K562 (cell line): ENCODE data around the gene NCAPD2. TPM values are rescaled to one million over a fixed set of nuclear protein-coding genes. Genes with fewer than 3 reads are reported as not detected.

ENCODE experiments used
- ATAC-seq: fragments of 200-7000 bp; cut with Tn5 transposase; 3 replicates; pipeline ENCODE4 v1.9.1; 2020; ENCODE audit warnings: moderate library complexity
- BruUV-seq: library from RNA; stranded (reverse); fragments of 400-500 nt; replicated peaks from 2 replicates; lab custom pipeline; 2021; lab: Mats Ljungman, UMichigan
- CTCF ChIA-PET: fragments of 300-600 bp; formaldehyde crosslinking; extraction: SDS; loops from one replicate; lab custom pipeline; 2021; ENCODE audit warnings: low intra/inter-chr PET ratio; lab: Yijun Ruan, JAX
- POLR2A ChIA-PET: fragments of 300-600, 350-650 bp; sonication (Branson Sonifier 250); formaldehyde crosslinking; extraction: SDS; loops from one replicate; lab custom pipeline; 2021; ENCODE audit warnings: antibody characterized with exemption, inconsistent platforms; lab: Yijun Ruan, JAX
- DNase-seq, 4 experiments: peaks; one replicate each; pipeline versions ENCODE4 v3.0.0 to v3.0.0-alpha.2; 2011 to 2018; ENCODE audit warnings: low spot score in 3 of 4, mixed read lengths in 3 of 4; ENCODE audit errors: extremely low read depth in 1 of 4
- FAIRE-seq: peaks from 2 replicates; lab custom pipeline; 2011; peaks lifted over from hg19 to GRCh38; lab: Jason Lieb, UNC
- H2AFZ ChIP-seq: 2 replicates; pipeline ENCODE4 v1.6.0; 2011; ENCODE audit warnings: low read depth, low read length, control low read depth, inconsistent platforms
- H3K27ac ChIP-seq: fragments of 200-600 bp; 3 replicates; pipeline ENCODE4 v1.8.0; 2011; ENCODE audit warnings: low read depth, mild to moderate bottlenecking, control low read depth, inconsistent platforms, low read length, moderate library complexity, mixed read lengths; ENCODE audit errors: extremely low read depth
- H3K27me3 ChIP-seq, 2 experiments: fragments of 300-600 bp in 1 of 2; 2 replicates in 1 of 2; 3 replicates in 1 of 2; pipeline versions ENCODE4 v1.6.0 to v1.8.0; 2011; ENCODE audit warnings: inconsistent platforms in 2 of 2, low read length in 2 of 2, mild to moderate bottlenecking in 1 of 2, mixed read lengths in 1 of 2, moderate library complexity in 1 of 2; ENCODE audit not compliant: control insufficient read depth in 2 of 2, insufficient read depth in 2 of 2
- H3K36me3 ChIP-seq: fragments of 300-600 bp; 3 replicates; pipeline ENCODE4 v1.8.0; 2011; ENCODE audit warnings: mild to moderate bottlenecking, low read length, inconsistent platforms; ENCODE audit not compliant: control insufficient read depth, insufficient read depth
- H3K4me1 ChIP-seq, 2 experiments: fragments of 200-600 bp in 1 of 2; replicated peaks in 1 of 2; 2 replicates in 1 of 2; 3 replicates in 1 of 2; pipeline versions ENCODE4 v1.5.1 to v1.8.0; 2011; ENCODE audit warnings: inconsistent platforms in 2 of 2, low read length in 2 of 2, mild to moderate bottlenecking in 1 of 2, mixed read lengths in 1 of 2, moderate library complexity in 1 of 2; ENCODE audit not compliant: control insufficient read depth in 2 of 2, insufficient read depth in 2 of 2
- H3K4me2 ChIP-seq: 2 replicates; pipeline ENCODE4 v1.6.1; 2011; ENCODE audit warnings: low read length, control low read depth, inconsistent platforms, mixed read lengths; ENCODE audit not compliant: insufficient read depth
- H3K4me3 ChIP-seq: fragments of 200-600 bp; sonication (generic), shearing (Covaris generic); 2 replicates; pipeline ENCODE4 v1.5.1; 2016; ENCODE audit warnings: control low read depth, inconsistent platforms
- H3K79me2 ChIP-seq: fragments of 200-600 bp; 3 replicates; pipeline ENCODE4 v1.8.0; 2011; ENCODE audit warnings: low read length, inconsistent platforms; ENCODE audit not compliant: control insufficient read depth, insufficient read depth
- H3K9ac ChIP-seq, 2 experiments: 2 replicates each; pipeline versions ENCODE4 v1.6.0 to v1.6.1; 2011; ENCODE audit warnings: low read depth in 2 of 2, low read length in 2 of 2, control low read depth in 1 of 2, inconsistent platforms in 1 of 2, mild to moderate bottlenecking in 1 of 2, mixed read lengths in 1 of 2; ENCODE audit not compliant: insufficient read depth in 1 of 2
- H3K9me1 ChIP-seq: one replicate; pipeline ENCODE4 v1.6.0; 2011; ENCODE audit warnings: inconsistent platforms, mild to moderate bottlenecking, low read length, moderate library complexity; ENCODE audit not compliant: control insufficient read depth, insufficient read depth
- H3K9me3 ChIP-seq: replicated peaks from 2 replicates; pipeline ENCODE4 v1.5.1; 2011; ENCODE audit warnings: low read depth, low read length, inconsistent platforms; ENCODE audit not compliant: control insufficient read depth, insufficient read depth
- H4K20me1 ChIP-seq: replicated peaks from 2 replicates; pipeline ENCODE4 v1.6.1; 2011; ENCODE audit warnings: low read length, inconsistent platforms, mixed read lengths; ENCODE audit not compliant: control insufficient read depth, insufficient read depth
- CTCF ChIP-seq, 3 experiments: IDR thresholded peaks in 2 of 3; conservative IDR thresholded peaks in 1 of 3; 2 replicates each; pipeline ENCODE4 v1.5.1; 2011 to 2012; ENCODE audit warnings: low read length in 3 of 3, mild to moderate bottlenecking in 3 of 3, control low read depth in 2 of 3, improper control_type of control experiment in 1 of 3, inconsistent platforms in 1 of 3, low read depth in 1 of 3, mixed read lengths in 1 of 3, moderate library complexity in 1 of 3; ENCODE audit not compliant: insufficient read depth in 2 of 3
- ESRRB ChIP-seq: fragments of 250-450 bp; sonication (Bioruptor Pico); IDR thresholded peaks from 2 replicates; pipeline ENCODE4 v1.5.0; 2020; ENCODE audit warnings: mild to moderate bottlenecking, moderate library complexity, borderline replicate concordance
- HBP1 ChIP-seq: fragments of 450-650 bp; formaldehyde crosslinking; IDR thresholded peaks from 2 replicates; pipeline ENCODE4 v1.4.0; 2022; ENCODE audit warnings: missing genetic modification characterization
- HDAC1 ChIP-seq, 2 experiments: fragments of 450-650 bp; IDR thresholded peaks; 2 replicates each; pipeline ENCODE4 v1.6.1; 2016 to 2017; ENCODE audit warnings: inconsistent platforms in 1 of 2, mild to moderate bottlenecking in 1 of 2, moderate library complexity in 1 of 2
- HLTF ChIP-seq: fragments of 450-650 bp; IDR thresholded peaks from 2 replicates; pipeline ENCODE4 v1.6.1; 2016
- HMG20B ChIP-seq: fragments of 250-450 bp; sonication (Bioruptor Pico); IDR thresholded peaks from 2 replicates; pipeline ENCODE4 v1.5.0; 2021; ENCODE audit warnings: mild to moderate bottlenecking
- LEF1 ChIP-seq: fragments of 450-650 bp; IDR thresholded peaks from 2 replicates; pipeline ENCODE4 v1.6.1; 2016; ENCODE audit warnings: mild to moderate bottlenecking
- NBN ChIP-seq: fragments of 450-650 bp; IDR thresholded peaks from 2 replicates; pipeline ENCODE4 v1.6.1; 2016; ENCODE audit warnings: low read depth, mild to moderate bottlenecking
- POLR2G ChIP-seq: fragments of 200-400 bp; formaldehyde crosslinking; IDR thresholded peaks from 2 replicates; pipeline ENCODE4 v1.6.1; 2017; ENCODE audit warnings: low read depth, mild to moderate bottlenecking, antibody characterized with exemption, low read length, moderate library complexity
- RB1 ChIP-seq: fragments of 450-650 bp; IDR thresholded peaks from 2 replicates; pipeline ENCODE4 v1.6.1; 2017; ENCODE audit warnings: low read depth, mild to moderate bottlenecking
- SIRT6 ChIP-seq: IDR thresholded peaks from one replicate; pipeline ENCODE4 v1.6.1; 2012; ENCODE audit warnings: low read depth, mild to moderate bottlenecking, control low read depth, inconsistent platforms, low read length, moderate library complexity
- ZHX1 ChIP-seq: fragments of 150-350 bp; conservative IDR thresholded peaks from 2 replicates; pipeline ENCODE4 v1.6.1; 2014; ENCODE audit warnings: low read length
- ZNF217 ChIP-seq: sonication (generic); formaldehyde crosslinking; IDR thresholded peaks from 2 replicates; pipeline ENCODE4 v1.8.0; 2022; ENCODE audit warnings: mild to moderate bottlenecking, missing genetic modification reagents
- ZNF444 ChIP-seq: fragments of 250-450 bp; sonication (Bioruptor Pico); IDR thresholded peaks from 2 replicates; pipeline ENCODE4 v1.4.0; 2020; ENCODE audit warnings: mild to moderate bottlenecking, moderate library complexity
- ZNF561 ChIP-seq: fragments of 450-650 bp; formaldehyde crosslinking; conservative IDR thresholded peaks from 2 replicates; pipeline ENCODE4 v1.4.0; 2020; ENCODE audit warnings: mild to moderate bottlenecking, moderate library complexity
- ZNF699 ChIP-seq: fragments of 250-450 bp; sonication (Bioruptor Pico); IDR thresholded peaks from 2 replicates; pipeline ENCODE4 v1.8.0; 2021; ENCODE audit warnings: mild to moderate bottlenecking, moderate library complexity; ENCODE audit not compliant: insufficient replicate concordance
- WGBS: fragments of 100-300 bp; shearing (Covaris generic); methylation state at CpG from one replicate; pipeline ENCODE4 v1.1.6; 2016; ENCODE audit warnings: low coverage, mixed read lengths; ENCODE audit not compliant: insufficient coverage; ENCODE audit errors: missing lambda C conversion rate; 5-methylcytosine and 5-hydroxymethylcytosine counted together
- in situ Hi-C: fragments of 300-500 bp; cut with MboI; formaldehyde crosslinking; loops from 4 replicates; pipeline ENCODE4 v1.15.0; 2018; ENCODE audit warnings: inconsistent platforms, mixed read lengths
- intact Hi-C: fragments of 100-400 bp; cut with micrococcal nuclease; formaldehyde crosslinking; loops from 2 replicates; pipeline ENCODE4 v1.14.2; 2022
- polyA plus RNA-seq, 8 experiments: library from polyadenylated mRNA; depleted of rRNA in 4 of 8; stranded (reverse) in 5 of 8; unstranded in 3 of 8; fragments of >200 nt; fragmentation: Nextera tagmentation in 2 of 8; fragmentation: Illumina TruSeq in 1 of 8; extraction: Ambion mirVana in 2 of 8; extraction: Trizol in 1 of 8; gene quantifications; 2 replicates each; pipeline versions ENCODE4 v1.2.1 to v1.2.3, GENCODE V29; 2011 to 2014; ENCODE audit warnings: inconsistent platforms in 1 of 8, missing spikeins in 1 of 8
- total RNA-seq, 7 experiments: library from RNA; depleted of rRNA in 6 of 7; stranded (reverse); fragments of >200 nt in 6 of 7; fragmentation: Illumina TruSeq in 2 of 7; extraction: Trizol in 2 of 7; gene quantifications; 2 replicates each; pipeline versions ENCODE4 v1.2.1 to v1.2.3, GENCODE V29; 2011 to 2021; ENCODE audit warnings: low replicate concordance in 1 of 7

The NCAPD2 gene
- total and polyA plus RNA-seq, 9 of the 15 experiments (the other 6 are each of a cell fraction or from before 2014, with no cell fraction given), result 16.9 to 93.7 (median 68.3) TPM

- no peak for TF ChIP-seq ZNF217 (CRISPR knock-in tag)
- no peak for TF ChIP-seq RB1
- TF ChIP-seq HLTF, result no peak
- TF ChIP-seq ZNF561 (CRISPR knock-in tag), result no peak
- no peak for TF ChIP-seq ZNF699
Measured at GRCh38 chr12:6539314-6539682, 45.4 kb downstream of the NCAPD2 start (continued).

- Histone ChIP-seq H3K9ac (peak overlapping the region in 1 of 2 experiments; percentile 89; a peak in 2 of 4 replicates), H3K27ac (0 out of 3 replicates have a peak overlapping the region, but pooled peaks have one; percentile 53), H3K4me3 (peak overlapping the region; percentile 7), H2AFZ (peak overlapping the region; percentile 60; the same call in 1 of the 2 replicates), H3K4me1 (peaks cover 59 to 78% of the 10 kb centered on the region in 2 experiments), H3K4me2 (peak overlapping the region; percentile 80), H3K79me2 (peaks cover 35% of the 10 kb centered on the region), H3K36me3 (peaks cover 42% of the 10 kb centered on the region), H3K27me3 (no peaks in the 10 kb centered on the region), H4K20me1 (peaks cover 38% of the 10 kb centered on the region), H3K9me1 (no peaks in the 10 kb centered on the region), H3K9me3 (no peaks in the 10 kb centered on the region)
- POLR2A ChIA-PET, result interaction anchor here (0.6 to 2.4 kb wide), 6 partner anchors 10 to 306 kb away, joined by 4 to 10 read pairs (median 4); no protein-coding TSS in a partner anchor
- intact Hi-C loops (loop anchor here (2.0 to 10.0 kb wide), 2 partner anchors 117 to 215 kb away; no protein-coding TSS in a partner anchor), in situ Hi-C loops (no loop called here)
- DNase-seq (peak in 2 of 4 experiments; percentile 30 to 57), FAIRE-seq (no peak), ATAC-seq (peak; percentile 38)
- CTCF ChIA-PET, result interaction anchor here (0.6 kb wide), 1 partner anchor 211 kb away, joined by 3 read pairs; no protein-coding TSS in a partner anchor
- BruUV-seq, result no TSS peak
- WGBS, result 14% methylated on average over 14 of the region's 14 CpGs
- no peak for TF ChIP-seq ZNF444 (CRISPR knock-in tag)
- TF ChIP-seq HDAC1 (IDR thresholded peaks at IDR 0.05), result peak in 1 of 2 experiments; percentile 17; a peak in 1 of 4 replicates
- TF ChIP-seq HMG20B (CRISPR knock-in tag), result no peak
- no peak for TF ChIP-seq NBN
- no peak for TF ChIP-seq ESRRB (CRISPR knock-in tag)
- no peak for TF ChIP-seq ZHX1
- TF ChIP-seq HBP1 (CRISPR knock-in tag), result no peak
- peak in 2 of 3 experiments; percentile 10 to 30; a peak in 1 of 6 replicates for TF ChIP-seq CTCF (IDR thresholded peaks at IDR 0.05 in 2 of 3, conservative IDR thresholded peaks at IDR 0.05 in 1 of 3; ENCODE audit: insufficient read depth in 2 of 3, low read depth in 1 of 3, low read length in 3 of 3)
- TF ChIP-seq LEF1, result no peak
- TF ChIP-seq SIRT6, result no peak
- no peak; the same call in 1 of the 2 replicates for TF ChIP-seq POLR2G
Measured at GRCh38 chr12:6539707-6540134, 45.8 kb downstream of the NCAPD2 start.
